HG02623 (cell line): ENCODE data around the gene CCT3.
"Not testable (repeated sequence)": the region's sequence is repeated elsewhere in the genome, so short reads cannot be mapped to it uniquely, and the experiment has no call there.

Experiments
- ATAC-seq: cut with Tn5 transposase; IDR thresholded peaks from one replicate; pipeline ENCODE4 v1.9.1; 2021; ENCODE audit warnings: moderate library complexity; ENCODE audit not compliant: unreplicated experiment

Gene CCT3

GRCh38 chr1:156368889-156369684 lies 31.0 kb upstream of the CCT3 start, which contains the start of gene RHBG:
Gene RHBG (plus strand): TSS chr1:156369211. CDS start chr1:156369250, 39 bp downstream.
- no peak for ATAC-seq

- no peak for ATAC-seq
Observed at GRCh38 chr1:156368157-156368658, 30.1 kb upstream of the CCT3 start.

GRCh38 chr1:156367383-156368156 lies 29.5 kb upstream of the CCT3 start:
- no peak for ATAC-seq

GRCh38 chr1:156366378-156367166 lies 28.5 kb upstream of the CCT3 start:
- ATAC-seq, result no peak

GRCh38 chr1:156365754-156366153 lies 27.7 kb upstream of the CCT3 start:
- no peak for ATAC-seq

GRCh38 chr1:156360534-156360933 lies 22.4 kb upstream of the CCT3 start:
- ATAC-seq, result no peak

- no peak for ATAC-seq
Observed at GRCh38 chr1:156359973-156360372, 21.9 kb upstream of the CCT3 start.

- ATAC-seq, result no peak
Observed at GRCh38 chr1:156359249-156359648, 21.2 kb upstream of the CCT3 start.

GRCh38 chr1:156358641-156359040 lies 20.5 kb upstream of the CCT3 start:
- no peak for ATAC-seq

- ATAC-seq, result no peak
Observed at GRCh38 chr1:156357977-156358376, 19.9 kb upstream of the CCT3 start.

- no peak for ATAC-seq
Observed at GRCh38 chr1:156356875-156357534, 18.9 kb upstream of the CCT3 start.

GRCh38 chr1:156356262-156356874 lies 18.3 kb upstream of the CCT3 start:
- no peak for ATAC-seq

- ATAC-seq, result not testable (repeated sequence)
Observed at GRCh38 chr1:156352481-156352880, 14.4 kb upstream of the CCT3 start.

- no peak for ATAC-seq
Observed at GRCh38 chr1:156347331-156347730, 9.2 kb upstream of the CCT3 start.

GRCh38 chr1:156346636-156347035 lies 8.5 kb upstream of the CCT3 start:
- no peak for ATAC-seq

- not testable (repeated sequence) for ATAC-seq
Observed at GRCh38 chr1:156346035-156346434, 7.9 kb upstream of the CCT3 start.

GRCh38 chr1:156344409-156344808 lies 6.3 kb upstream of the CCT3 start:
- ATAC-seq, result no peak

- no peak for ATAC-seq
Observed at GRCh38 chr1:156342166-156342955, 4.3 kb upstream of the CCT3 start.

GRCh38 chr1:156337888-156338179 lies 258 bp downstream of the CCT3 start:
- ATAC-seq, result no peak
